Stimulated activated CD4-positive, alpha-beta T cell treated with anti-CD3 and anti-CD28 coated beads, Interleukin-1b, Interleukin-23, amount 100 ng/mL, for 1 hour (primary cell): ENCODE measurements around the gene BRCA2.

Experiments
- DNase-seq, 2 donors: peaks; one replicate each; pipeline ENCODE4 v3.0.0-alpha.2; 2020; ENCODE audit warnings: low read depth in 2 of 2

BRCA2 gene

GRCh38 chr13:32381539-32381938, 66.2 kb downstream of the BRCA2 start:
- DNase-seq: no peak

DNA sequence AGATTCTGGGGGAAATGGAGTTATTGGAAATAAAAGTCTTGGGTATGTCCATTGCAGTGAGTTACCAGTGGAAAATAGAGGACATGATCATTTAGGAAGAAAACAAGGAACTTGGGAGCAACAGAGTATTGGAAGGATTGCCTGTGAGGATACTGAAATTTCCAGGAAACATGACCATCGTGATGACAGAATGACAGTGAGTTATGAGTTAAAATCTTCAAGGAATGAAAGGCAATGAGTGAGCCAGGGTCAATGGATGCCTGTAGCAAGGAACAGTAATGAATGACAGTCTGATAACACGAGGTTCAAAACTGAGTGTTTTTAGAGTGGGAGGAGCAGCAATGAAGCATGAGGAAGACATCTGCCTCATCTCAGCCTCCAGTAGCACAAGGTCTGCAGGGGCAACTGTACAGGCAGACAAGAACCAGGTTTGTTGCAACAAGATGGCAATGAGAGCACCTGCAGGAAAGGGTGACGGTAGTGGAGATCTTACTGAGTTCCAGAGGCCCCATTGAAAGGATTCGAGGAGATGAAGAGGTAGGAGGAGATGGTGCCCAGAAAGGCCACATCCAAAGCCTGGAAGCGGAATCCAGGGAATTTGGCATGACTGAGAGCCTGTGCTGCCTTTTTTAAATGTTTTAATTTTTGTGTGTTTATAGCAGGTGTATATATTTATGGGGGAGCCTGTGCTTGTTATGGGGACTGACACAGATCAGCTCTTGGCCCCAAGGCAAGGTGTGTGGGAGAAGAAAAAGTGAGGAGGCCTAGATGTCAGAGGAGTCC, 68.7 kb downstream of the BRCA2 start:
- no peak for DNase-seq

DNA sequence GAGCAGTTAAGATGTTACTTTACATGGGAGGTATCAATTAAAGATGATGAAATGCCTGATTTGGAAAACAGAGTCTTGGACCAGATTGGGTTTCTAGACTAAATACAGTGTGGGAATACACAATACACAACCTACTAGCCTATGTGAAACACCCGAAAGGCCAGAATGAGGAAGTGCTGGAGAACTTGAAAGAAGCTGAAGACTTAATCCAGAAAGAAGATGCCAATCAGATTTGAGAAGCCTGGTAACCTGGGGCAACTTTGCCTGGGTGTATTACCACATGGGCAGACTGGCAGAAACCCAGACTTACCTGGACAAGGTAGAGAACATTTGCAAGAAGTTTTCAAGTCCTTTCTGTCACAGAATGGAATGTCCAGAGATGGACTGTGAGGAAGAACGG, 69.4 kb downstream of the BRCA2 start:
- DNase-seq: no peak

DNA sequence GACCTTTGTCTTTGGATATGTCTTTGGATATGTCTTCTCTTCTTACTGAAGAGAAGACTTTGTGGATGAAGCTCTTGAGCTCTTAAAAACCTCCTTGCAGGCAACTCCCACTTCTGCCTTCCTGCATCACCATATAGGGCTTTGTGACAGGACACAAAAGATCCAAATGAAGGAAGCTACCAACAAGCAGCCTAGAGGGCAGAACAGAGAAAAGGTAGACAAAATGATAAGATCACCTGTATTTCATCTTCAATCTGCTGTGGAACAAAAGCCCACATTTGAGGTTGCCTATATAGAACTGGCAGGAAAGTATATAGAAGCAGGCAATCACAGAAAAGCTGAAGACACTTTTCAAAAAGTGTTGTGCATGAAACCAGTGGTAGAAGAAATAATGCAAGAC, 70.1 kb downstream of the BRCA2 start:
- DNase-seq: no peak

- DNase-seq: no peak
Observed at GRCh38 chr13:32390048-32390447, 74.7 kb downstream of the BRCA2 start.

DNA sequence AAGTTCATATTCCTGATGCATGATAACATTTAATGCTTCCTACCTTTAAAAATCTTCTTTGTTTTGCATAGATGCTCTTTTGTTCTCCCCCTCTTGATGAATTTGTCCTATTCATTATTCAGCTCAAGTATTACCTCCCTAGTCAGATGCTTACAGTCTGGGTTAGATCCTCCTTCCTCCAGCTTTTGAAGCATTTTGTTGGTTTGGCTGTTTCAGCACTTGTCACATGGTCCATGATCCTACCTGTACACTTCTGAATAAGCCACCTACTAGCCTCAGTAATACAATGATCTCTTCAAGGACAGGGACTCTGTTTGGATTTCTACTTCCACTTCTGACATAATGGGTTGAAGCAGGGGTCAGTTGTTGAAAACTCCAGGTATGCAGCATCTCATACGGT, 75.2 kb downstream of the BRCA2 start:
- DNase-seq: no peak

DNA sequence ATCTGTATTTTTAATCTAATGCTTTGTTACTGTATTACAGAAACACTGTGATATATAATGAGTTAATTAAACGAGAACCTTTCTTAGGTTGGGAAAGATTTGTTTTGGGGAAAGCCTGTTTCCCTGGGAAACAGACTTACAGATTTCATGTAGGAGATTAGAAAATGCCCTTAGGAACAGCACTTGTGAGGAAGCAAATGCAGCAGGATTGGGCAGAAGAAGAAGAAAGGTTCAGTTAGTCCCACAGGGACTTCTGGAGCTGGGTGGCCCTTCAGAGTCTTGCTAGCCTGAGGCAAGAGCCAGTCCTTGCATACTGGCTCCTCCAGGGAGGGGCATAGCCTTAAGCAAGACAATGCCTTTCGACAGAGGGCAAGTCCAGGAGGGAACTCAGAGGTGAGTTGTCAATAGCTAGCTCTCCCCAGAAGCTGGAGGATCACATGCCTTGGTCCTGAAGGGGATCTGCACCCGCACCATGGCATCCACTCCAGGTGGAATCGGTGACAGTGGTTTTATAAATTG, 75.9 kb downstream of the BRCA2 start:
- DNase-seq: no peak

- no peak for DNase-seq
Observed at GRCh38 chr13:32403108-32403507, 87.8 kb downstream of the BRCA2 start.

GRCh38 chr13:32407854-32408253, 92.5 kb downstream of the BRCA2 start:
- DNase-seq: no peak

DNA sequence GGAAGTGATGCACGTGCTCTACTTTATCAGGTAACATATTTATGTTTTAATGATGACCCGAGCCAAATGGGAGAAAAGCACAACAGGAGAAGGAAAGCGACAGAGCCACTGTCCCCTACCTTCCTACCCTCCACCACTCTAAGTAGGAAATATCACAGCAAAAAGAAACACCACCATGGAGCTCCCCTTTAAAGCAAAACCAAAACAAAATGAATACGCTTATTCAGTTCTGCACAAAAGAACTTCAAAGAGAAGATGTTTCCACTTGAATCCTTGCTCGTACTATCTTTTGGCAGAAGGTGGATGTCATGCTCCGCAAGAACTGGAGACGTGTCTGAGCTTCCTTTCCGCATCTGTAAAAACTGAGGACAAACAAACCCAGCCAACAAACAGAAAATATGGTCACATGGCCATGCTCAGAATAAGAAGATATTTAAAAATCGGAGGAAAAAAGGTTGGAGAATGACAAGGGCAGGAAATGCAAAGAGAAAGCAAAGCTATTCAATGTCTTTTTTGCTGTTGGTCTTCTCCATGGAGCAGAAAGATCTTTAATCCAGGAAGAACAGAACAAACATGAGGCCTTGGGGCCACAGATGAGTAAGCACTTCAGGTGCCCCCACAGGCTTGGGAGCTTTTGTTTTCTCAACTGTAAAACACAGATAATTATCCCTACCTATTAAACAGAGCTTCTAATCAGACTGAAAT, 93.1 kb downstream of the BRCA2 start:
- no peak for DNase-seq

GRCh38 chr13:32409001-32409313, 93.6 kb downstream of the BRCA2 start:
- no peak for DNase-seq

DNA sequence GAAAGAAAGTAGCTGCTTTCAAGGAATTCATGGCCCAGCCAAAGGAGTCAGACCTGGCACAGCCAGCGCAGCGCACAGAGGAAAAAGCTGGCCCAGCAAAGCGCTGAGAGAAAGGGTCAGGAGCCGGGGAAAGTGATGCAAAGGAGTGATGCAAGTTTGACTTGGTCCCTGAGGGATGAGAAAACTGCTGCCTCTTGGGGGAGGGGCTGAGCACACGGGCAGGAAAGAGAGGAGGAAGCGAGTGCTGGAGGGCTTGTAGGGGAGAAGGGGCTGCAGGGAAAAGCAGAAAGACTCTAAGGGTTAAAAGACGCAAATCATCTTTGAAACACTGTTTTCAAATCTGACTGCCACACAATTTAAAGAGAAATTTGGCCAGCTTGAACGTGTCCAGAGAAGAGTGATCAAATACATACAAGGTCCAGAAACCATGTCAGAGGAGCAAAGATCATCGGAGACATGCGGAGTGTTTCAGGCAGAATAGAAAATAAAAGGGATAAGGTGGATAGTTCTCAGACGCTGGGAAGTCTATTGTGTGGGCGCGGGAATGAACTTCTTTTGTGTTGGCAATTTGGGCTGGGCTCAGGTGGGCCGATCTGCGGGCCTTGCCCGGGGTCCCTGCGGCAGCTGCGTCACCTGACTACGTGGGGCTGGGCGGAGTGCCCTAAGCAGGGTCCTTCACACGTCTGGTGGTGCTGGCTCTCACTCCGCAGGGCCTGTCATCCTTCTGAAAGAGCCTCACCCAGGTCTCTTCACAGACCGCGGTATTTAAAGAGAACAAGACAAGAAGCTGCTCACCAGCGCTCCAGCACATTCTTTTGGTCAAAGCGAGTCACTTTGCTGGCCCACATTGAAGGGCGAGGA, 94.5 kb downstream of the BRCA2 start:
- DNase-seq: no peak

GRCh38 chr13:32413284-32413683, 98.0 kb downstream of the BRCA2 start:
- no peak for DNase-seq

GRCh38 chr13:32414580-32414979, 99.3 kb downstream of the BRCA2 start:
- no peak for DNase-seq

- DNase-seq: no peak
Observed at GRCh38 chr13:32415019-32415418, 99.7 kb downstream of the BRCA2 start.

- no peak for DNase-seq
Observed at GRCh38 chr13:32417995-32418394, 102.7 kb downstream of the BRCA2 start.

- no peak for DNase-seq
Observed at GRCh38 chr13:32419862-32420261, 104.6 kb downstream of the BRCA2 start.

GRCh38 chr13:32423592-32423991, 108.3 kb downstream of the BRCA2 start:
- DNase-seq: no peak

DNA sequence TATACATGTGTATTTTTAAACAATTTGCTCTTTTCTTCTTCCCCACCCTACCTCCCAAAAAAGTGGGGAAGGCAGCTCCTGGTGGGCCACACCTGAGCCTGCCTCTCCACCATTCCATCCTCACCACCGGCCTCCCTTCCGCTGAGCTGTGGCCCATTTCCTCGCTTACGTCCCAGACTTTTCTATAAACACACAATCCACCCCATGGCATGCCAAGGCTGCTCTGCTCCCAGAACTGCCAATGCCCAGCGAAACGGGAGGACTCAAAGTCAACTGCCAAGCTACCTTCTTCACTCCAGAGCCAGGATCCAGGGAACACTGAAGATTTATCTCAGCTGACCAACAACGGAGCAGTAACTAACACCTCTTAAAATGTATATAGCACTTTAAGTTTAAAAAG, 109.8 kb downstream of the BRCA2 start:
- no peak for DNase-seq

DNA sequence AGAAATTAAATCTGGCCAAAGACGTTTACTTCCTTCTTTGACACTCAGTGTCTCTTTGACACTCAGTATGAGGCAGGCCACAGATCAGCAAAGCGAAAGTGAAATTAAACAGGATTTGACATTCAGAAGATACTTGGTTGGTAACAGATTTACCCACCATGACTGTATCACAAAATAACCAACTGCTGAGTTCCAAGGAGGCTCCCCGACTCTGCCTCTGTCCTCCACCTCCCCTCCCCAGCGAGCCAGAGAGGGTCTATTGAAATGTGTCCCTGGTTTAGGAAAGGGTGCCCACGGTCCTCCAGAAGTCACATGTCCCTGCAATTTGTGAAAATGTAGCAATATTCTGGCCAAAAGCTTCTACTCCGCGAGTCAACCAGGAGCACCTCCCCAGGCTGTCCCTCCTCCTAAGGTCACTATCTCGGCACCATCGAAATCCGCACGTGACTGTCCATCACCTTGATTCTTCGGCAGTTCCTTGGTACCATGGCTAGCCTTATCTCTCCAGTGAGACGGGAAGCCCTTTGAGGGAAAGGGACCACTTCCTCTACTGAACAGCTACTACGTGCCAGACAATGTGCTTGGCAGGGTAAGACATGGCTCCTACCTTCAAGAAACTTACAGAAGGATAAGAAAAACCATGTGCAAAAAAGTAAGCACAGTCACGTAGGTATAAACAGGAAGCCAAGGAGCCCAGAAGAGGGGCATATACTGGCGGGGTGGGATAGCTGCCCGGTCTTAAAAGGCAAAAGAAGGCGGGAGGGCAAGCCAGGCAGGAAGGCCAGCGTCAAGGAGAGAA, 111.1 kb downstream of the BRCA2 start:
- DNase-seq: no peak

- DNase-seq: peak in 1 of 2 donors; percentile 35
Observed at GRCh38 chr13:32426990-32427851, 111.9 kb downstream of the BRCA2 start.
